AG10803 (cell line): ENCODE data around the gene ANKUB1.

ENCODE experiments used
- DNase-seq: peaks from one replicate; pipeline ENCODE4 v3.0.0; 2010; ENCODE audit warnings: low read depth
- H3K4me3 ChIP-seq: 2 replicates; pipeline ENCODE4 v1.5.1; 2011; ENCODE audit warnings: mild to moderate bottlenecking, low read length, control low read depth
- CTCF ChIP-seq: conservative IDR thresholded peaks from 2 replicates; pipeline ENCODE4 v1.5.1; 2011; ENCODE audit warnings: mild to moderate bottlenecking, low read length, control low read depth, inconsistent platforms

Gene ANKUB1

DNA sequence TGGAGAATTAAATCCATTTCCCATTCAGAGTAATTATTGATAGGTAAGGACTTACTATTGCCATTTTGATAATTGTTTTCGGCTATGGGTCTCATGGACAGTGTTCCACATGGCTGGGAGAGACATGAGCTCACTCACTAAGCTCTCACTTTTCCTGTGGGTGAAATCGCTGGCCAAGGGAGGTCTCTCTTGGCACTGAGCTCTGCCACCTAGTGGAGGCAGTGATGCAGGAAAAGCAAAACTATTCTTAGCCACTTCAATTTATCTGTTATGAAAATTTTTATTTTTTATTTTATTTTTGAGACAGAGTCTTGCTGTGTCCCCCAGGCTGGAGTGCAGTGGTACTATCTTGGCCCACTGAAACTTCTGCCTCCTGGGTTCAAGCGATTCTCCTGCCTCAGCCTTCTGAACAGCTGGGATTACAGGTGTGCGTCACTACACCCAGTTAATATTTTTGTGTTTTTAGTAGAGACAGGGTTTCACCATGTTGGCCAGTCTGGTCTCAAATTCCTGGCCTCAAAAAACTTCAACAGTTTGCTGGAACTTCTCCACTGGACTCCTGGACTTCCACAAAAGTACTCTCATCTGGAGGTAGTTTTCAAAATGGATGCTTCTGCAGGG lies 16.0 kb upstream of the ANKUB1 start:
- no peak overlapping the region for H3K4me3 ChIP-seq
- peak; percentile 81 for DNase-seq
- TF ChIP-seq CTCF = peak; percentile 91

GRCh38 chr3:149806171-149806778 lies 13.9 kb upstream of the ANKUB1 start:
- no peak overlapping the region for H3K4me3 ChIP-seq
- no peak for DNase-seq
- no peak for TF ChIP-seq CTCF

DNA sequence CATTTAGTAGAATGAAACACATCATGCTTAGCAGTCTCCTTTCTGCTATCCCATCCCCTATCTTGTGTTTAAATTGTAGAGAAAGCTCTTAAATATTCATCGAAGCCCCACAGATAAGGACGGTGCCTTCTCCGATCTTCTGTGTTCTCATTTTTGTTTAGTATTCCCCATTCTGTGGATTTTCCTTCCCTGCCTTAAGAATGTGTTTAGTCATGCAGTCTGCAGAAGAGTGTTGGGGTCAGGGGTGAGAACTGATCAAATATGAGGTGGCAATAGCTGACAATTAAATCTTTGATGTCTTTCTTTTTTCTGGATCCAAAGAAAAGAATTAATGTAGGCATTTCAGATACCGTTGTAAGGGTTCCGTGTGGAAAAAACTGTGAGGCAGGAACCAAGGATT lies 9.3 kb upstream of the ANKUB1 start:
- no peak for TF ChIP-seq CTCF
- DNase-seq = no peak
- H3K4me3 ChIP-seq = no peak overlapping the region

GRCh38 chr3:149801195-149801594 lies 8.8 kb upstream of the ANKUB1 start:
- TF ChIP-seq CTCF = no peak
- no peak for DNase-seq
- H3K4me3 ChIP-seq = no peak overlapping the region

DNA sequence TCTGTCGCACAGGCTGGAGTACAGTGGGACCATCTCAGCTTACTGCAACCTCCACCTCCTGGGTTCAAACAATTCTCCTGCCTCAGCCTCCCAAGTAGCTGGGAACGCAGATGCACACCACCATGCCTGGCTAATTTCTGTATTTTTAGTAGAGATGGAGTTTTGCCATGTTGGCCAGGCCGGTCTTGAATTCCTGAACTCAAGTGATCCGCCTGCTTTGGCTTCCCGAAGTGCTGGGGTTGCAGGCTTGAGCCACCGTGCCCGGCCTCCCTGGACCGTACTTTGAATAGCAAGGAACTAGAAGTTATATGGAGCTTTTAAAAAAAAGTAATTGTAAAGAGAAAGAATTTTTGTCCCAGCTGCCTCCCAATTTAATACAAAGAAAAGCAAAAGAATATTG lies 8.3 kb upstream of the ANKUB1 start:
- no peak overlapping the region for H3K4me3 ChIP-seq
- DNase-seq = no peak
- no peak for TF ChIP-seq CTCF

- DNase-seq = no peak
- H3K4me3 ChIP-seq = no peak overlapping the region
- no peak for TF ChIP-seq CTCF
These were observed 3.7 kb upstream of the ANKUB1 start for GRCh38 chr3:149796026-149796425.

DNA sequence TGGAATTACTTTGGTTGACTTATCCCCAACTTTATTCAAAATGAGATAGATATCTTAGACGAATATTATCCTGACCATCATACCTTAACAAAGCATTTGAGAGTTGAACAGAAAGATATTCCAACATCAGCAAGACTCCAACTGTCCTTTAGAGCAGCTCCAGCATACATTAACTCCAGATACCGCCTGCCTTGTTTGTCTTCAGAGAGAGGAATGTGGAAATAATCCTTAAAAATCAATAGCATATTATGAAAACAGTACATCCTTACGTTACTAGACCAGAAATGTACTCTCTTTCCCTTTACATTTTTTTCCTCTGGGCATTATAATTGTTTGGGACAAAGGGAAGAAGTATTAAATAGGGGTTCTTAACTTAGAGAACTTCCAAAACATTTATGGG lies 1.7 kb downstream of the ANKUB1 start:
- TF ChIP-seq CTCF = no peak
- no peak for DNase-seq
- H3K4me3 ChIP-seq = no peak overlapping the region
